GM12892 (cell line): ENCODE measurements around the gene OSBPL5.

ENCODE experiments used
- POLR2A ChIP-seq: IDR thresholded peaks from 2 replicates; pipeline ENCODE4 v1.6.1; 2011; ENCODE audit warnings: low read depth, low read length, control low read depth
- POLR2AphosphoS5 ChIP-seq: IDR thresholded peaks from 2 replicates; pipeline ENCODE4 v1.6.1; 2011; ENCODE audit warnings: low read depth, low read length, control low read depth

DNA sequence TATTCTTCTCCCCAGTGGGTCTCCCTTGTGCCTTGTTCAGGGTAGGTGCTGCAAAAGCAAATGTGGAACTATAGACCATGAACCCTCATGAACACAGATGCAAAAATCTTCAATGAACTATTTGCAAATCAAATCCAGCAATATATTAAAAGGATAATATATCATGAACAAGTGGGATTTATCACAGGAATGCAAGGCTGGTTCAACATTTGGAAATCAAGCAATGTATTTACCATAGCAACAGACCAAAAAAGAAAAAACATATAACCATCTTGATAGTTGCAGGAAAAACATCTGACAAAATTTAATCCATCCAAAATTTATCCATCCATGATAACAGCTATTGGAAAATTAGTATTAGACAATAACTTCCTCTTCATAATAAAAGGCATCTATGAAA, 11.4 kb upstream of the OSBPL5 start:
- no peak for TF ChIP-seq POLR2A
- no peak for TF ChIP-seq POLR2AphosphoS5
